Thyroid gland (tissue), 4 donors: Measurements from ENCODE around the gene CLRN3.

Source experiments
- POLR2A ChIP-seq, 2 donors: fragments of 450-650 bp; IDR thresholded peaks; one replicate each; pipeline ENCODE4 v1.6.1; 2017; ENCODE audit warnings: antibody characterized with exemption in 2 of 2, mild to moderate bottlenecking in 2 of 2, moderate library complexity in 1 of 2
- TF ChIP-seq, protein P1 (sequence below), 6 experiments: fragments of 200-600 bp in 3 of 6; fragments of 450-650 bp in 3 of 6; sonication (generic) in 3 of 6; IDR thresholded peaks; one replicate each; pipeline ENCODE4 v1.5.1; 2016 to 2019; ENCODE audit warnings: antibody characterized with exemption in 6 of 6, mild to moderate bottlenecking in 2 of 6, inconsistent platforms in 1 of 6, moderate library complexity in 1 of 6

DNA sequence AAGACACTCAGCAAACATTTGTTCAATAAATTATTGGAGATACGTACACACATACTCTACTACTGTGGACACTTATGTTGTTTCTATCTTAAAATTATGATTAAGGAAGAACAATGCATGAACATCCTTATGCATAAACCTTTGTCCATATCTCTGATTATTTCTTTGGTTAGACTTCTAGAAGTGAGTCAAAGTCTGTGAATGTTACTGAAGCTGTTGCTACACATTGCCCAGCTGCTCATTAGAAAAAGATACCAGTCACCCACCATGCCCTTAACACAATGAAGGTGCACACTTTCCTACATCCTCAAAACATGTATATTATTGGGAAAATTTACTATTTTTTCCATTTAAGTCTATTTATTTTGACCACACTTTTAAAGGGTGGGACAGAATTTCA is 1.4 kb upstream of the CLRN3 start:
- TF ChIP-seq, protein P1, sequence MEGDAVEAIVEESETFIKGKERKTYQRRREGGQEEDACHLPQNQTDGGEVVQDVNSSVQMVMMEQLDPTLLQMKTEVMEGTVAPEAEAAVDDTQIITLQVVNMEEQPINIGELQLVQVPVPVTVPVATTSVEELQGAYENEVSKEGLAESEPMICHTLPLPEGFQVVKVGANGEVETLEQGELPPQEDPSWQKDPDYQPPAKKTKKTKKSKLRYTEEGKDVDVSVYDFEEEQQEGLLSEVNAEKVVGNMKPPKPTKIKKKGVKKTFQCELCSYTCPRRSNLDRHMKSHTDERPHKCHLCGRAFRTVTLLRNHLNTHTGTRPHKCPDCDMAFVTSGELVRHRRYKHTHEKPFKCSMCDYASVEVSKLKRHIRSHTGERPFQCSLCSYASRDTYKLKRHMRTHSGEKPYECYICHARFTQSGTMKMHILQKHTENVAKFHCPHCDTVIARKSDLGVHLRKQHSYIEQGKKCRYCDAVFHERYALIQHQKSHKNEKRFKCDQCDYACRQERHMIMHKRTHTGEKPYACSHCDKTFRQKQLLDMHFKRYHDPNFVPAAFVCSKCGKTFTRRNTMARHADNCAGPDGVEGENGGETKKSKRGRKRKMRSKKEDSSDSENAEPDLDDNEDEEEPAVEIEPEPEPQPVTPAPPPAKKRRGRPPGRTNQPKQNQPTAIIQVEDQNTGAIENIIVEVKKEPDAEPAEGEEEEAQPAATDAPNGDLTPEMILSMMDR (IDR thresholded peaks at IDR 0.05), result no peak
- no peak for TF ChIP-seq POLR2A (IDR thresholded peaks at IDR 0.05)
